HuH-7.5 (cell line): Measurements from ENCODE around the gene AIPL1.

ENCODE experiments used
- DNase-seq: peaks from one replicate; pipeline ENCODE4 v3.0.0; 2011; ENCODE audit warnings: low spot score

Gene AIPL1

DNA sequence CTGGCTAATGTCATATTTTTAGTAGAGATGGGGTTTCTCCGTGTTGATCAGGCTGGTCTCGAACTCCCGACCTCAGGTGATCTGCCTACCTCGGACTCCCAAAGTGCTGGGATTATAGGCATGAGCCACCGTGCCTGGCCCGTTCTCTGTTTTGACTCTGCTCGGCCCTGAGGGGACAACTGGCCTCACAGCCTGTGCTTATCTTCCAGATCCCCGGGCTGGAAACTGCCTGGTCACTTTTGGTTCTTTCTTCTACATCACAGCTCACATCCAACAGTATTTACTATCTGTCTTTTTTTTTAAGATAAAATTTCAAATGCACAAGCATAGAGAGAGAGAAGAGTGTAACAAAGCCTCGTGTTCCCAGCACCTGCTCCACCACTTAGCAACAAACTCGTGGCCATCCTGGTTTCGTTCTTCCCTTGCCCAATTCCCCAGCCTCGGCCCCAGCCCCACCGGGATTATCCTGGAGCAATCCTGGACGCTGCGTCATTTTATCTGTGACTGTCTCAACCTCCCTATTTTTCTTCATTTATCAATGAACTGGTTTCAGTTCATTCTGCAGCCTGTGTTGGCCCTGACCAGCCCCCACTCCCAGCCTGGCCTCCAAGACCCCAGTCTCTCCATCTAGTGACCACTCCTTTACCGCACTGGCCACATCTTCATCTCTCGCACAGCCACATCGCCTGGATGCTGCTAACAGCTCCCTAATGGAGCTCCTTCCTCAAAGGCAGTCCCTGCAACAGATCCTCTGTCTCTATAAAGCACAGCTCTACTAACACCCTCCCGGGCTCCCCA, 30.5 kb upstream of the AIPL1 start:
- DNase-seq, result no peak

DNA sequence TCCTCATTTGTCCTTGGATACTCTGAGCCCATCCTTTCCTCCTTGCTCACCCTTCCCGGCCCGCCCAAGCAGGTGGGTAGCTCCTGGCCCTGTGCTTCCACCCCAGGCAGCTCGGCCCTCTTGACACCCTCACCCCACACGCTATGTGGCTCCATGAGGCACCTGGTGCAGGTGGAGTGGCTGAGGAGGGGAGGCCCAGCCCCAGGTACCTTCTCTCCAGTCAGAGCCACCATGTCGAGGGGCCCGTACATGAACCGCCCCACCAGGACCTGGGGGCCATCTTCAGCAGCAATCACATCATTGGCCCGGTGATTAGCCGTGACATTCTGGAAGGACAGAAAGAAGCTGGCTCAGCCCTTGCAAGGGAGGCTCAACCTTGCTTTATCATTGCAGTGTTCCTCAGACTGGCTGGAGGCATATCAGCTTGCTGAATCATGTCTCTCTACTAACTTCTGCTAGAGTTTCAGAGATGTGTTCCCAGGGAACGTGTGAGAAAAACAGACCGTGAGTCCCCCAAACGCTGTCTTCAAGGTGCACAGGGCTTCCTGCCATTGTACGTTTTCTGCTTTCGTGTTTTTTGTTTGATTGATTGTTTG, 29.6 kb upstream of the AIPL1 start:
- DNase-seq, result no peak

DNA sequence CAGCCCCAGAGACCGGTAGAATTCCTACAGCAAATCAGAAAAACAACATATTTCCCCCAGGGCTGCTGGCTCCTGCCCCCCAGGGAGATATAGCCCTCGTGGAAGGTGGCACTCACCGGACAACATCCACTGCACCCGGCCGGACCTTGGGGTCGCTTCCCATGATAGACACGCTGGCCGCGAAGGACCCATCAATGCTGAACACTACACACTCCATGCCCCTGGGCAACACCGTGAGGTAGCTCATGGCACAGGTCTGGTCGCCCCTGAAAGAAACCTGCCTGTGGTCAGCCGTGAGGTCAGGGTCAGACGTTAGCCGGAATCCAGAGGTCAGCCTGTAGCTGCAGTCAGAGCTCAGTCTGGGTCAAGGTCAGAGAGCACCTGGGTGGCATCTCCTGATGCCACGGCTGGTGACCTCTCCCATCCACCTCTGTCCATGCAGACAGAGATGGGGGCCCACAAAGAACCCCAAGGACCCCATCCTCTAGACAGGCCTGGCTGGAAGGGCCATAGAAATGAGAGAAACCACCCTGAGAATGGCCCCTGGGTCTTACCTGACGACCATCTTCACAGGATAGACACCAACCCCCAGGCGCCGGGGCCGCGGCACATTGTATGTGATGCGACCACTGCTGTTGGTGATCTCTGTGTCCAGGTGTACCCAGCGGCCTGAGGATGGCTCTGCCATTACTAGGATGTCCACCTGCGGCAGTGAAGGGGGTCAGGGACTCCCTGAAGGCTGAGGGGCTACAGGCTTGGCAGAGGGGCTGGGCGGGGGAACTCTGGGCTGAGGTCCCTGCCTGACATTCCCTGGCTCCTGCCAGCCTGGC, 28.9 kb upstream of the AIPL1 start:
- no peak for DNase-seq

DNA sequence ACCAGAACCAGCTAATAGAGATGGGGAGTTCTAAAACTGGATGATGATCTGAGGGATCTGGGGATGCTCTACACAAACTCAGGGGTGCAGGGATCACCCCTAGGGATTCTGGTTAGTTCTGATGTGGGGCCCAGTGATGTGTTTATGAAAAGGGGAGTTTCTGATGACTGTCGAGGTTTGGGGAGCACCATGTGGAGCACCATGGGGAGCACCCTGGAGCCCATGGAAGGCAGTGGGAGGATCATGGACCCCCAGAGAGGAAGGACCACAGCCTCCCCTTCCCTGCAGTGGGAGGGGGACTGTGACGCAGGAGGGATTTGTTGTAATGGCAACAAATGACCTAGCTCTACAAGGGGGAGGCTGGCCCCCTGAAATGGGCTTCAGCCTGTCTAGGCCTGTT, 27.8 kb upstream of the AIPL1 start:
- DNase-seq, result no peak

DNA sequence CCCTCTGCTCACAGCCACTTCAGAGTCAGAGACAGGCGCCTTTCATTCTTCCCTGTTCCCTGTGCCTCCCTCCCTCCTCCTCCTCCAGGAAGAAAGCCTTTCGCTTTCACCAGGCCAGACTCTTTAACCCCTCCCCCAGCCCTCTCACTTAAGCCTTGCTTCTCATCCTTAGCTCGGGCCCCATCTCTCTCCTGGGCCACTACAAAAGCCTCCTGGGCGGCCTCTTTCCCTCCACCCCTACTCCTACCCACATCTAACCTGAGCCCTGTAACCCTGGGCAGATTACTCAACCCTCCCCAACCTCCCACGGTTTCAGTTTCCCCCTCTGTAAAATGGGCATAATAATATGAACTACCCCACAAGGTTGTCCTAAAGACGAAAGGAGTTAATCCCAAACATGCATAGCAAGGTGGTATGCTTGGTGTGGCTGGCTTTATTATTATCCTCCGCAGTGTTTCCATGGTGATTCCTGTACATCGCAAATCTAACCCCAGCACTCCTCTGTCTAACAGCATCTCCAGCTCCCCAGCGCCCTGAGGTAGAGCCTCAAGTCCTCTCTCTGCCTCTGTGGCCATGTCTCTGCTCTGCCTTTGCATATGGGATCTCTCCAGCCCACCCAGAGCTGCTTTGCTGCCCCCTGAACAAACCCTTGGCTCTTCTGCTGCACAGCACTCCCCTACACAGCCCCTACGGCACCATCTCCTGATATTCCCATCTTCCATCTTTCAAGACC, 27.0 kb upstream of the AIPL1 start:
- no peak for DNase-seq

DNA sequence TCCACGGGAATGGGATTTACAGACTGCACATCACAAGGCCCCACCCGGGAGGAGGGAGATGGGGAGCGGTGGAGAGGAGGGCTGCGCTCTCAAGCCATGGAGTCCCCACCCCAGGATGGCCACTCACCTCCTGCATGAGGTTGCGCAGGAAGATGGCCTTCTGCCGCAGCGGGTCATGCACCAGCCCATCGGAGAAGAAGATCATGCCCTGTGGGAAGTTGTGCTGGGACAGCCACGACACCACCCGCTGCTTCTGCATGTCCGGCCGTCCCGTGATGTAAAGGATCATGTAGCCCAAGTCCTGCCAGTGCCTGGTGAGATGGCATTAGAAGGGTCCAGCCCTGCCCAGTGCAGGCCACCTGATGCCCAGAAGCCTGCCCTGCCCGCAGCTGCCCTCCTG, 26.3 kb upstream of the AIPL1 start:
- no peak for DNase-seq

DNA sequence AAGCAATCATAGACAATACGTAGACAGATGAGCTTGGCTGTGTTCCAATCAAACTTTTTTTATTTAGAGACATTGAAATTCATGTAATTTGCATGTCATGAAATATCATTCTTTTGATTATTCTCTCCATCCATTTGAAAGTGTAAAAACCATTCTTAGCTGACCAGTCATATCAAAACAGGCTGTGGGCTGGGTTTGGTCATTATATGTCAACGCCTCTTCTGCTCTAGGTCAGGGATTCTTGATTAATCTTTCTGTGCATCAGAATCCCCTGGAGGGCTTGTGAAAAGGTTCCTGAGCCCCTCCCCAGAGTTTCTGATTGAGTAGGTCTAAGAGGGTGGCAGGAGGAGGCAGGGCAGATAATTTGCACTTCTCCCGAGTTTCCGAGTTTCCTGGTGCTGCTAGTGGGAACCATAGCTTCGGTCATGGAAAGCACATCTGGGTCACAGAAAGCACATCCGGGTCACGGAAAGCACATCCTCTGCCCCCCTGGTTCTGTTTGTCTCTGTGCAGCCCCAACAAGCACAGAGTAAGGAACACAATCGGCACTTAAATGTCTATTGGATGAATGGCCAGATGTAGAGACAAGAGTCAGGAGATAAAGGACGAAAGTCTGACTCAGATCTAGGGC, 25.7 kb upstream of the AIPL1 start:
- DNase-seq, result no peak

DNA sequence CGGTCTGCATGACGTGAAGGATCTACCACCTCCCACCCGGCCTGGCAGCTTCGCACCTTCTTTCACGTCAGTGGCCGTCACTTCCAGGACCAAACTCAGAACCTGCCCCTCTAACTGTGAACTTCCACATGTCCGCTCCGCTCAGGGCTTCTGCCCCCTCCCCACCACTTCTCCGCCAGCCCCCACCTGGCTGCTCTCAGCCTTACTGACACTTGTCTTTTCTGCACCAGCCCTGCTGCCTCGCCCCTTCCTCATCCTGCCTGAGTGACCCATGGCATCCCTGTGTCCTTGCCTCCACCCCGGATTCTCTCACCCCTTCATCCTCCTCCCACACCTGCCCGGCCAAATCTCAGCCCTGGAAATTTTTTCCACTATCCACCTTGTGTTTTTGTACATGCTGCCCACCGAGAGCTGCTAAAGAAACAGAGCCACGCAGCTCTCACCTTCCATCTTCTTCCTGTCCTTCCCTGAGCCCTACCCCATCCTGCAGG, 23.6 kb upstream of the AIPL1 start:
- DNase-seq, result no peak

DNA sequence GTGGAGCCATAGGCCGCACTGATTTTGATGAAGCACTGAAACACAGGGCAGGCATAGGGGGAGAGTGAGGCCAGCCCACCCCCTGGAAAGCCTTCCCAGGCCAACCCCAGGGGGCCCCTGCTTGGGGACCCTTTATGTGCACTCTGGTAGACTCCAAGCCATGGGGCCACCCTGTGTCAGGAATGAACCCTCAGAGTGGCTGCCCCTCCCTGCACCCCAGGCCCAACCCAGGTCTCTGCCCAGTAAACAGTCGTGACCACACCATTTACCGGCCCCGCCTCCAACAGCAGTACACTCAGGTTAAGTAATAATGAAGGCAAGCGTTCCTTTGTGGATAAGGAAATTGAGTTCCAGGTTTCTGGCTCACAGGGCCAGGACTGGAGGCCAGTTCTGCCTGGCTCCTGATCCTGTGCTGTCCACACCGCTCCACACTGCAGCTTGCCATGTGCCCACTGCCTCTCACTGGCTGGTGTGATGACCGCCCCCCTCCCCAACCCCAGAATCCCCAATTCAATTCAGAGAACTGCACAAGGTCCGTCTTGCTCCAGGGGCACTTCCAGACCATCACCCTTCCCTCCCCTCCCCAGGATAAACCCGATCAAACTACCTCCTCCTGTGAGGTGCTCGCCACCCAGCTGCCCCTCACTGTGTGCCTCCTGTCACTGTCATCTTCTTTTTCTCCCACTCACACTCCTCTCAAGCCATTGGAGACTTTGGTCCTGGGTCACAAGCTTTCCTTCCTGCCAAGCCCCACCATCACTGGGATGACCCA, 23.0 kb upstream of the AIPL1 start:
- DNase-seq, result no peak

DNA sequence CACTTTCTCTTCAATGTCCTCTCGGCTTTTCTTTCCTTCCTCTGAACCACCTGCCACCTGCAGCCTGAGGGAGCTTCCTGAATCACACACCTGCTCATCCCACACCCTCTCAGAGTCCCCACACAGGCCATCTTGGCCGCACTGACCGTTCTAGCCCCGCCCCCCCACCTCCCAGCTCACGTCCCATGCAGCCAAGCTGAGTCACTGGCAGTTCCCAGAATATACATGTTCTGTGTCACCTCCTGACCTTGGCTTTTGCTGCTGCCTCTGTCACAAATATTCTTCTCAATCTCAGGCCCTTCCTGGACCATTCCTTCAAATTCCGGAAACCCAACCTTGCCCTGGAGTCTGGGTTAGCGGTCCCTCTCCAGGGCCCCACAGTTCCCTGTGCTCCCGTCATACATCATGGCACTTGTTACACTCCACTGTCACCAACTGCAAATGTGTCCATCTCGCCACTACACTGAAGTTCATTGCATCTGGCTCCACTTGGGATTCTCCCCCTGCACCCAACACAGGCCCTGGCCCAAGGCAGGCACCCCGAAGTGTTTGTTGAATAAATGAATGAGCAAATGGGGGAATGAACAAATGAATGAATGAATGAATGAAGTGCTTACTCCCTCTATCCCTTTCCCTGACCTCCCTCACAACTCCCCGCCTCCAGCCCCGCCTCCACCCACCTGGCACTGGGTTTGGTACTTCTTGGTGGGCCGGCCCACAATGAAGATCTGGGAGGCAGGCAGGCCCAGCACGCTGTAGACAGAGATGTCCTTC, 22.2 kb upstream of the AIPL1 start:
- no peak for DNase-seq

DNA sequence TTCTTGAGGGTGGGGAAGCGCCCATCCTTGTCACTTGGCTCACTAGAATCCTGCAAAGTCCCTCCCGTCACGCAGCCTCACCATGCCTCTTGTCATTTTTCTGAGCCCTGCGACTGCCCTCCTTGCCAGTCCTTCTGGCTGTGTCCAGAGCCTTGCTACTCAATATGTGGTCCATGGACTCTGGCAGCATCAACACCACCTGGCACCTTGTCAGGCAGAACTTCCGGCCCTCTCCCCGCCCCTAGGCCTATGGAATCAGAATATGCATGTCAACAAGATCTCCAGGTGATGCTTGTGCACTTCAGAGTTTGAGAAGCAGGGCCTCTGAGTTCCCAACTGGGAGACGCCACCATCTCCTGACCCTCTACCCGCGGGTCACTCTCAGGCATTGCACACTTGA, 21.4 kb upstream of the AIPL1 start:
- no peak for DNase-seq

DNA sequence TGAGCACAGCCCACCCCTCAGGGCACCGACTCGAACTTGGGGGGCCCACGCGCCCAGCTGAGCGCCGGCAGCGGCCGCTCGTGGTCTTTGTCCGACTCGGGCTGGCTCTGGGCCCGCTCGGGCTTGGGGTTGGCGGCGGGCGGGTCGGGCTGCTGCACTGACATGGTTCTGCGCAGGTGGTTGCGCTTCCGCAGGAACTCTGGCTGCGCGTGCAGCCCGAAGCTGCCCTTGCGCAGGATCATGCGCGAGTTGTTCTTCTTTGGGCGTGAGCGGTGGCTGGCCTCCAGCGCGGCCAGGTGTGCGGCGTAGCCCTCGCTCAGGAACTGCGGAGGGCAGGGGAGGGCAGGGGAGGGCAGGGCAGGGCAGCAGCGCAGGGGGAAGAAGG, 20.4 kb upstream of the AIPL1 start:
- DNase-seq, result no peak

DNA sequence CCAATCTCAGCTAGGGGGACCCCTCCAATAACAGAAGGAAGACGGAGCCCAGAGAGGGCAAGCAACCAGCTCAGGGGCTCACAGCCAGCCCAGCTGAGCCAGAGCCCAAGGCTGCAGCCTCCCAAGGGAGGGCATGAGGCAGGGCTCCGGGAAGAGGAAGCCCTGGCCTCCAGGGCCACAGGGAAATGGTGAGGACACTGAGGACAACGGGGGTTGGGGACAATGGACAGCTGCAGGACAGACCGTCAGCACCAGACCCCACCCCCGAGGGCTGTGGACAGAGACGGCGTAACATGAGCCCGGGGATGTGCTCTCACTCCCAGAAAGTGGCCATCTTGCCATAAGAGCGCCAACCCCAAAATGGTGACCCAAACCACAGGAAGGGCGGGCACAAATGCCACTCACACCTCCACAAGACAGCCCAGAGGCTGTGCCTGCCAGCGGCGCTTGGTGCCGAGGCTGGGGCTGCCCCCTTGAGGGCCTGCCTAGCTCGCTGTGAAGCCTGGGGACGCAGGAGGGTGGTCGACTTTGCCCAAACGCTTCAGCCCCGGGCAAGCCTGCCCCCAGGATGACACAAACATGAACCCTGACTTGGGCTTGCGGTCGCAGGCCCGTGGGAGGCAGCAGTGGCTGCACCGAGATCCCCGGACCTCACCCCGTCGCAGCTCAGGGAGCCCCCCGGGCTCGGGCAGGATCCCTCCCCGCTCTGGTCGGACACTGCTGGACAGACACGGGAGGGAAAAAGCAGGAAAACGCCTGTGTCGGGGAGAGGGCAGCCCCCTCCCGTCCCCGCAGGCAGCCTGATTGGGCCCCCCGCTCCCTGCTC, 19.8 kb upstream of the AIPL1 start:
- DNase-seq, result no peak

DNA sequence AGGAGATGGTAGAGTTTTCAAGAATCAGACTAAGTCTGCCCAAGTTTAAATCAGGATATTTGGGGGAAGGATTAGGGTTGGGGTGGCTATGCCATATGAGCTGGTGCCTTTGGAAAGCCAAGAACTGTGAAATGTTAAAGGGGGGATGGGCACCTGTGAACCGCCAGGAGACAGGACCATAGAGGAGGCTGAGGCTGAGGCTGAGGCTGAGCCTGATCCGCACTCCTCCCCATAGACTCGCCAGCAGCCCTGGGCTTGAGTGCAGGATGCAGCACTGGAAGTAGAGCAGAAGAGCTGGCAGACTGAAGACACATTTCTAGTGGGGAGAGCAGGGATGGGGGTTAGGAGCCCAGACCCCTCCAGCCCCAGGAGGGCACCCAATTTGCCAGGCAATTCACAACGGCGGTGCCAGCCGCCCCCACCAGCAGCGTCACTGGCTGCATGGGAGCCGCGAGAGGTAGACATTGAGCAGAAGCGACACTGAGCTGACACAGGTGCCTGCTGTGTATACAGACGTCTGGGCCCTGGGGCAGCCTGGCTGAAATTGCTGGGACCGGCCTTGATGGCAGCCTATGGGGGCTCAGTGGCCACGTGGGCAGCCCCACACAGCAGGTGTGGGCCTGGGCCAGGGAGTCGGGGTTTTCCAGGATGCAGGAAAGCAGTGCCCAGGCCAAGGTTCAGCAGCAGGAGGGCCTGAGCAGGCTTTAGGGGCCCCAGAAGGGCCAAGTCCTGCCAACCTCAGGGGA, 18.5 kb upstream of the AIPL1 start:
- no peak for DNase-seq

DNA sequence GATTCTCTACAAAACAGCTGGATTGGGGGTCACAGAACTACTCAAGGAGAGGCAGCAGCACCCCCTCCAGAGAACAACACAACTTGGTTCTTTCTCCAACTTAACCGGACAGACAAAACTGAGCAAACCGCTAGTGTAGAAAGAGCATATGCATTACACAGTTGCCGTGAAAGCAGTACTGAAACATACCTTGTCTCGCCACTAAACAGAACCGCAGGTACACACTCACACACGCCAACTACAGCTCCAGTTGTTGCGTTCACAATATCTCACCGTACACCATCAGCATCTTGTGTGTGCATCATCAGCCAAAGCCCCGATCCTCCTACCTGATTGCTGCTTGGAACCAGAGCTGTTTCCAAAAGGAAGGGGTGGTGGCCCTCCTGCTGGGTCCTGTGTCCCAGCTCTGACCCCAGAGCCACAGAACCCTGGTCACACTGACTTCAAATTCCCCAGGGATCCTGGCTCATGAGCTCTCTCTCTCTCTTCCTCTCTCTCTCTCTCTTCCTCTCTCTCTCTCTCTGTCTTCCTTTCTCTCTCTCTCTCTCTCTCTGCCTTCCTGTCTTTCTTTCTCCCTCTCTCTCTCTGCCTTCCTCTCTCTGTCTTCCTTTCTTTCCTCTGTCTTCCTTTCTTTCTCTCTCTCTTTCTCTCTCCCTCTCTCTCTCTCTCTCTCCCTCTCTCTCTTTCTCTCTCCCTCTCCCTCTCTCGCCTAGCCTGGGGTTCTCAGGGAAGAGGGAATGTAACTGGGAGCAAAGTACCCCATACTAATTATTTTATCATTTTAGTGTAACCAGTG, 17.7 kb upstream of the AIPL1 start:
- DNase-seq, result no peak

DNA sequence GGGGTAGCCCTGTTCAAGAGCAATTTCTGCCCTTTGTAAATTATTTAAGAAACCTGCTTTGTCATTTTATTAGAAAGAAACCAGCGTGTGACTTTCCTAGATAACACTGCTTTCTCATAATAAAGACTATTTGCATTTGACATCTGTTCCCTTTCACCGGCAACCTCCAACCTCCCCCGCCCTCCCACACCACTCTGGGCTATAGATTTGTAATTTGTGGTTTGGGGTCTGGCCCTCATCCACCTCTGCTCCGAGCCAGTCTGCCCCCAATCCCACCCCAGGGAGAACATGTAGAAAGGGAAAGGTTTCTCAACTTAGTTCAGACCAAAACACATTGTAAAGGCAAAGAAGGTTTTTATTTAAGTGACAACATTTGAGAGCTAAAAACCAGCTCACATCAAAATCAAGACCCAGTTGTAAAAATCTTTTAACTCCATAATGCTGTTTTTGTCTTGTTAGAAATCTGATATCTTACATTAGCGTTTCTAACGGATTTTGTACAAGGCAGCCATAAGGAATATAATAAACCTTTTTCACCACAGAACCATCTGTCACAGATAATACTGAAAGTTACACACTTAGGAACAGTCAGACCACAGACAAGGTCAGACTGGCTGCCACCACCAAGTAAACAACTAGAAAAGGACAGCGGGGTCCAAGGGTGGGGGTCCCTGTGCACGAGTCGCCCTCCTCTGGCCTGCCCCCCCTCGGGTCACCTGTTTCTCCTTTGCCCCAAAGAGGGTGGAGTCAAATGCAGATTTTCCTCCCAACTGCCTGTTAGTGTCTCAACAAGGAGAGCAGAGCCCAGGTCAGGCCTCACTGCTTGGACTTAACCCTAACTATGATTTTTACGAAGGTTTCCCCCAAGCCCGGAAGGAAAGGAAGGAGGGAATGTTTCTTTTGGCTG, 16.3 kb upstream of the AIPL1 start:
- no peak for DNase-seq

DNA sequence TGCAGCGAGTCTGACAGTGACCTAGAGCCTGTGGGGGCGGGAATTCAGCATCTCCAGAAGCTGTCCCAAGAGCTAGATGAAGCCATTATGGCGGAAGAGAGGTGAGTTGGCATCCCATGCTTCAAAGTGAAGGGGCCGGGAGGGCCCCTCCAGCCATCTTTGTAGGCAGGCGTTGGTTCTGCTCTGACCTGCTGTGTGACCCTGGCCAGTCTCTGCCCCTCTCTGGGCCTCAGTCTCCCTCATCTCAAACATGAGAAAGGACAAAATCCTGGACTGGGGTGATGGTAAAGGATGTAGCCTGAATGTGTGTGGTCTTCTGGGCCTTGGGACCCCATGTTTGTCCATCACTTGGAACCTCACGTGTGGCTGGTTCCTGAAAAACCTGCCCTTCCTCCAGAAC, 14.4 kb upstream of the AIPL1 start:
- DNase-seq, result no peak
